H1 (cell line): Measurements from ENCODE around the gene NIPAL4. TPM values are rescaled to one million over a fixed set of nuclear protein-coding genes. Genes with fewer than 3 reads are reported as not detected.
"Not testable (repeated sequence)": the region's sequence is repeated elsewhere in the genome, so short reads cannot be mapped to it uniquely, and the experiment has no call there.

Source experiments
- CTCF ChIA-PET: fragments of 300-600 bp; sonication (Branson Sonifier 250); formaldehyde crosslinking; loops from one replicate; lab custom pipeline; 2021; ENCODE audit not compliant: partially characterized antibody; lab: Charles Lee
- POLR2A ChIA-PET: fragments of 300-600 bp; sonication (Branson Sonifier 250); formaldehyde crosslinking; loops from one replicate; lab custom pipeline; 2021; ENCODE audit warnings: inconsistent platforms; ENCODE audit not compliant: partially characterized antibody; lab: Charles Lee
- DNase-seq, 2 experiments: peaks; one replicate each; pipeline versions ENCODE4 v3.0.0 to v3.0.0-alpha.2; 2010 to 2022; ENCODE audit warnings: low spot score in 2 of 2, low read depth in 1 of 2, mixed read lengths in 1 of 2
- FAIRE-seq: peaks from 2 replicates; lab custom pipeline; 2011; peaks lifted over from hg19 to GRCh38; lab: Jason Lieb, UNC
- H2AFZ ChIP-seq: 2 replicates; pipeline ENCODE4 v1.8.1; 2012; ENCODE audit warnings: low read length, inconsistent platforms
- H2AK5ac ChIP-seq: 2 replicates; pipeline ENCODE4 v1.6.1; 2013; ENCODE audit warnings: low read depth, low read length
- H2BK120ac ChIP-seq: replicated peaks from 2 replicates; pipeline ENCODE3; 2013; ENCODE audit warnings: low read depth, low read length, inconsistent platforms
- H2BK12ac ChIP-seq: 2 replicates; pipeline ENCODE4 v1.6.1; 2013; ENCODE audit warnings: low read depth, low read length
- H2BK15ac ChIP-seq: 2 replicates; pipeline ENCODE4 v1.6.1; 2013; ENCODE audit warnings: low read length
- H2BK20ac ChIP-seq: 2 replicates; pipeline ENCODE4 v1.6.1; 2013; ENCODE audit warnings: low read length
- H2BK5ac ChIP-seq: 2 replicates; pipeline ENCODE4 v1.6.1; 2013; ENCODE audit warnings: low read depth, low read length
- H3K14ac ChIP-seq: 2 replicates; pipeline ENCODE4 v1.6.1; 2013; ENCODE audit warnings: inconsistent platforms; ENCODE audit not compliant: insufficient read length
- H3K18ac ChIP-seq: 2 replicates; pipeline ENCODE4 v1.6.1; 2013; ENCODE audit warnings: low read length; ENCODE audit errors: extremely low read depth
- H3K23ac ChIP-seq: 2 replicates; pipeline ENCODE4 v1.6.1; 2013; ENCODE audit warnings: inconsistent platforms; ENCODE audit not compliant: insufficient read length
- H3K23me2 ChIP-seq: 2 replicates; pipeline ENCODE4 v1.6.1; 2013; ENCODE audit warnings: low read depth, low read length
- H3K27ac ChIP-seq: 2 replicates; pipeline ENCODE4 v1.6.1; 2011; ENCODE audit warnings: low read depth, low read length, inconsistent platforms
- H3K27me3 ChIP-seq, 4 experiments: replicated peaks in 1 of 4; 1 replicate in 1 of 4; 2 replicates in 3 of 4; pipeline versions ENCODE4 v1.6.1 to v1.8.1; 2011 to 2013; ENCODE audit warnings: low read length in 3 of 4, mild to moderate bottlenecking in 3 of 4, inconsistent platforms in 2 of 4, mixed read lengths in 2 of 4, moderate library complexity in 1 of 4; ENCODE audit not compliant: control insufficient read depth in 3 of 4, insufficient read depth in 3 of 4; ENCODE audit errors: extremely low read depth in 1 of 4
- H3K36me3 ChIP-seq, 4 experiments: 2 replicates each; pipeline versions ENCODE4 v1.6.1 to v1.8.1; 2011 to 2013; ENCODE audit warnings: mild to moderate bottlenecking in 4 of 4, low read length in 3 of 4, moderate library complexity in 2 of 4, control low read depth in 1 of 4, inconsistent platforms in 1 of 4; ENCODE audit not compliant: insufficient read depth in 4 of 4, control insufficient read depth in 2 of 4
- H3K4ac ChIP-seq: replicated peaks from 2 replicates; pipeline ENCODE3; 2013; ENCODE audit warnings: low read length, low read depth, mixed read lengths, inconsistent platforms; ENCODE audit not compliant: insufficient read length
- H3K4me1 ChIP-seq, 4 experiments: replicated peaks in 1 of 4; 1 replicate in 1 of 4; 2 replicates in 3 of 4; pipeline versions ENCODE4 v1.6.1 to v1.8.1; 2011 to 2013; ENCODE audit warnings: low read length in 3 of 4, inconsistent platforms in 2 of 4, mixed read lengths in 1 of 4; ENCODE audit not compliant: insufficient read depth in 4 of 4, control insufficient read depth in 3 of 4
- H3K4me2 ChIP-seq, 2 experiments: 2 replicates each; pipeline versions ENCODE4 v1.6.1 to v1.8.1; 2011 to 2013; ENCODE audit warnings: low read depth in 2 of 2, low read length in 2 of 2, control low read depth in 1 of 2, inconsistent platforms in 1 of 2, mild to moderate bottlenecking in 1 of 2; ENCODE audit not compliant: insufficient read depth in 1 of 2
- H3K4me3 ChIP-seq, 4 experiments: fragments of 200-600, 300-600 bp in 1 of 4; sonication (generic), shearing (Covaris generic), sonication (Bioruptor Twin) in 1 of 4; 2 replicates each; pipeline versions ENCODE4 v1.5.1 to v1.8.1; 2011 to 2016; ENCODE audit warnings: low read length in 4 of 4, low read depth in 3 of 4, control low read depth in 2 of 4, inconsistent platforms in 2 of 4, mild to moderate bottlenecking in 2 of 4, mixed read lengths in 1 of 4, moderate library complexity in 1 of 4; ENCODE audit not compliant: insufficient read depth in 2 of 4; ENCODE audit errors: extremely low read depth in 1 of 4
- H3K56ac ChIP-seq: replicated peaks from 2 replicates; pipeline ENCODE3; 2013; ENCODE audit warnings: low read depth, mild to moderate bottlenecking, mixed read lengths, low read length, inconsistent platforms; ENCODE audit not compliant: insufficient read length
- H3K79me1 ChIP-seq: 2 replicates; pipeline ENCODE4 v1.6.1; 2013; ENCODE audit warnings: low read depth, low read length, control low read depth
- H3K79me2 ChIP-seq, 2 experiments: 2 replicates each; pipeline versions ENCODE4 v1.6.1 to v1.8.1; 2012 to 2013; ENCODE audit warnings: low read length in 2 of 2, mild to moderate bottlenecking in 2 of 2, inconsistent platforms in 1 of 2; ENCODE audit not compliant: insufficient read depth in 2 of 2, control insufficient read depth in 1 of 2
- H3K9ac ChIP-seq, 4 experiments: replicated peaks in 1 of 4; 1 replicate in 1 of 4; 2 replicates in 3 of 4; pipeline versions ENCODE4 v1.6.1 to v1.8.1; 2011 to 2013; ENCODE audit warnings: low read depth in 3 of 4, low read length in 3 of 4, control low read depth in 2 of 4, mild to moderate bottlenecking in 2 of 4, moderate library complexity in 2 of 4, inconsistent platforms in 1 of 4; ENCODE audit errors: extremely low read depth in 1 of 4
- H3K9me3 ChIP-seq, 2 experiments: 2 replicates each; pipeline versions ENCODE4 v1.6.1 to v1.8.1; 2012 to 2013; ENCODE audit warnings: mild to moderate bottlenecking in 2 of 2, moderate library complexity in 2 of 2, control low read depth in 1 of 2, inconsistent platforms in 1 of 2, low read depth in 1 of 2, low read length in 1 of 2, mixed read lengths in 1 of 2; ENCODE audit not compliant: insufficient read depth in 2 of 2
- H4K20me1 ChIP-seq, 2 experiments: replicated peaks in 1 of 2; 2 replicates each; pipeline versions ENCODE3 to v1.8.1; 2011 to 2013; ENCODE audit warnings: inconsistent platforms in 2 of 2, low read length in 2 of 2, mild to moderate bottlenecking in 1 of 2; ENCODE audit not compliant: insufficient read depth in 2 of 2, control insufficient read depth in 1 of 2
- H4K5ac ChIP-seq: 2 replicates; pipeline ENCODE4 v1.6.1; 2013; ENCODE audit warnings: low read length, low read depth, mixed read lengths, inconsistent platforms; ENCODE audit not compliant: insufficient read length
- H4K8ac ChIP-seq: 2 replicates; pipeline ENCODE4 v1.8.0; 2013; ENCODE audit warnings: mild to moderate bottlenecking, moderate library complexity, low read length, inconsistent platforms; ENCODE audit not compliant: insufficient read depth; ENCODE audit errors: extremely low read depth
- H4K91ac ChIP-seq: replicated peaks from 2 replicates; pipeline ENCODE3; 2013; ENCODE audit warnings: low read length, mixed read lengths, inconsistent platforms; ENCODE audit not compliant: insufficient read length
- WGBS, 2 experiments: shearing (Covaris generic) in 1 of 2; methylation state at CpG; one replicate each; pipeline versions ENCODE4 v1.1.6 to v1.1.7; 2013 to 2015; ENCODE audit warnings: low lambda C conversion rate in 2 of 2, mixed read lengths in 2 of 2, inconsistent platforms in 1 of 2, low coverage in 1 of 2, missing lambda C conversion rate in 1 of 2; ENCODE audit not compliant: insufficient replicate concordance in 2 of 2, insufficient coverage in 1 of 2, insufficient read length in 1 of 2; ENCODE audit errors: extremely low coverage in 1 of 2, missing lambda C conversion rate in 1 of 2; 5-methylcytosine and 5-hydroxymethylcytosine counted together
- polyA plus RNA-seq, 7 experiments: library from polyadenylated mRNA; depleted of rRNA in 3 of 7; stranded (reverse) in 5 of 7; unstranded in 2 of 7; fragments of >200 nt in 5 of 7; fragments of 200-250 nt in 2 of 7; gene quantifications; 1 replicate in 5 of 7; 2 replicates in 1 of 7; 4 replicates in 1 of 7; pipeline versions ENCODE4 v1.2.1 to v1.2.3, GENCODE V29; 2011 to 2013; ENCODE audit warnings: missing spikeins in 2 of 7, mixed read lengths in 2 of 7
- total RNA-seq: library from RNA; stranded (reverse); fragmentation: NEBNext Ultra II Directional; extraction: Animal tissue kit (Norgen Biotek cat#: 25700); gene quantifications from 2 replicates; pipeline ENCODE4 v1.2.1, GENCODE V29; 2021

The NIPAL4 gene
- total and polyA plus RNA-seq, 2 of the 8 experiments (the other 6 are each of a cell fraction or from before 2014, with no cell fraction given): 0.09 to 0.20 TPM

DNA sequence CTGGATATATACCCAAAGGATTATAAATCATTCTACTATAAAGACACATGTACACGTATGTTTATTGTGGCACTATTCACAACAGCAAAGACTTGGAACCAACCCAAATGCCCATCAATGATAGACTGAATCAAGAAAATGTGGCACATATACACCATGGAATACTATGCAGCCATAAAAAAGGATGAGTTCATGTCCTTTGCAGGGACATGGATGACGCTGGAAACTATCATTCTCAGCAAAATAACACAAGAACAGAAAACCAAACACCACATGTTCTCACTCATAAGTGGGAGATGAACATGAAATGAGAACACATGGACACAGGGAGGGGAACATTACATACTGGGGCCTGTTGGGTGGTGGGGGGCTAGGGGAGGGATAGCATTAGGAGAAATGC is 22.7 kb downstream of the NIPAL4 start:
- H3K79me1 ChIP-seq, DNase-seq, H3K9me3 ChIP-seq, H3K14ac ChIP-seq, H3K23ac ChIP-seq, H3K4ac ChIP-seq, H4K8ac ChIP-seq, H2BK15ac ChIP-seq, H2BK12ac ChIP-seq, H3K4me2 ChIP-seq, H3K18ac ChIP-seq, H4K5ac ChIP-seq, H2AK5ac ChIP-seq, H4K91ac ChIP-seq, H3K56ac ChIP-seq, H3K27me3 ChIP-seq, H2BK120ac ChIP-seq, H3K27ac ChIP-seq, H2BK5ac ChIP-seq, H3K4me3 ChIP-seq, H2AFZ ChIP-seq, H2BK20ac ChIP-seq, H3K79me2 ChIP-seq, H3K23me2 ChIP-seq, POLR2A ChIA-PET, H4K20me1 ChIP-seq, FAIRE-seq, H3K9ac ChIP-seq, H3K4me1 ChIP-seq, H3K36me3 ChIP-seq: not testable (repeated sequence)
- WGBS, 2 experiments: 73% methylated on average over 2 of the region's 2 CpGs; no CpG with 5 or more reads in 1 of the 2 experiments
- CTCF ChIA-PET: interaction anchor here (2.4 kb wide), 1 partner anchor 50 kb away, joined by 7 read pairs; no protein-coding TSS in a partner anchor
